Measurements from ENCODE around the gene FOS.
A peak's percentile ranks its signal among the peaks of the same experiment; 100 is the strongest.
"Not testable (repeated sequence)": the region's sequence is repeated elsewhere in the genome, so short reads cannot be mapped to it uniquely, and the experiment has no call there.

FOS gene

GRCh38 chr14:75278422-75279152 is at the start of gene FOS:
TSS of gene FOS (plus strand) at chr14:75278828. CDS start at chr14:75278983, 155 bp downstream.
- peak; percentile 96 for DNase-seq (ENCODE audit: low spot score)

GRCh38 chr14:75229661-75230139 is 48.9 kb upstream of the FOS start:
- no peak for DNase-seq (ENCODE audit: low spot score)

GRCh38 chr14:75230140-75230792 is 48.4 kb upstream of the FOS start:
- peak; percentile 81 for DNase-seq (ENCODE audit: low spot score)

GRCh38 chr14:75231320-75231719 is 47.3 kb upstream of the FOS start:
- no peak for DNase-seq (ENCODE audit: low spot score)

GRCh38 chr14:75232191-75232590 is 46.4 kb upstream of the FOS start:
- DNase-seq (ENCODE audit: low spot score): no peak

- peak; percentile 82 for DNase-seq (ENCODE audit: low spot score)
Measured at GRCh38 chr14:75232597-75232996, 46.0 kb upstream of the FOS start.

GRCh38 chr14:75234173-75235115 is 44.2 kb upstream of the FOS start:
- DNase-seq (ENCODE audit: low spot score): no peak

- DNase-seq (ENCODE audit: low spot score): not testable (repeated sequence)
Measured at GRCh38 chr14:75235198-75235597, 43.4 kb upstream of the FOS start.

- no peak for DNase-seq (ENCODE audit: low spot score)
Measured at GRCh38 chr14:75236467-75236866, 42.2 kb upstream of the FOS start.

- no peak for DNase-seq (ENCODE audit: low spot score)
Measured at GRCh38 chr14:75236901-75237419, 41.7 kb upstream of the FOS start.

GRCh38 chr14:75238756-75239455 is 39.7 kb upstream of the FOS start:
- no peak for DNase-seq (ENCODE audit: low spot score)

GRCh38 chr14:75240781-75241180 is 37.8 kb upstream of the FOS start:
- DNase-seq (ENCODE audit: low spot score): no peak

GRCh38 chr14:75242546-75243273 is 35.9 kb upstream of the FOS start:
- no peak for DNase-seq (ENCODE audit: low spot score)

GRCh38 chr14:75244121-75244520 is 34.5 kb upstream of the FOS start:
- no peak for DNase-seq (ENCODE audit: low spot score)

- DNase-seq (ENCODE audit: low spot score): no peak
Measured at GRCh38 chr14:75246546-75247285, 31.9 kb upstream of the FOS start.

- peak; percentile 78 for DNase-seq (ENCODE audit: low spot score)
Measured at GRCh38 chr14:75247286-75247922, 31.2 kb upstream of the FOS start.

GRCh38 chr14:75247939-75248338 is 30.7 kb upstream of the FOS start:
- no peak for DNase-seq (ENCODE audit: low spot score)

GRCh38 chr14:75249251-75249957 is 29.2 kb upstream of the FOS start:
- peak; percentile 91 for DNase-seq (ENCODE audit: low spot score)

GRCh38 chr14:75249958-75250336 is 28.7 kb upstream of the FOS start:
- no peak for DNase-seq (ENCODE audit: low spot score)

Data from CD4-positive, alpha-beta T cell treated with Interleukin-2 at 100 ng/mL for 4 hours (primary cell).